GM12801 (cell line): ENCODE measurements around the gene SLC16A10.

Experiments
- TF ChIP-seq, protein P1 (sequence below): IDR thresholded peaks from one replicate; pipeline ENCODE4 v1.5.1; 2011; ENCODE audit warnings: control low read depth; ENCODE audit not compliant: insufficient read length; ENCODE audit errors: extremely low read depth

Gene SLC16A10

DNA sequence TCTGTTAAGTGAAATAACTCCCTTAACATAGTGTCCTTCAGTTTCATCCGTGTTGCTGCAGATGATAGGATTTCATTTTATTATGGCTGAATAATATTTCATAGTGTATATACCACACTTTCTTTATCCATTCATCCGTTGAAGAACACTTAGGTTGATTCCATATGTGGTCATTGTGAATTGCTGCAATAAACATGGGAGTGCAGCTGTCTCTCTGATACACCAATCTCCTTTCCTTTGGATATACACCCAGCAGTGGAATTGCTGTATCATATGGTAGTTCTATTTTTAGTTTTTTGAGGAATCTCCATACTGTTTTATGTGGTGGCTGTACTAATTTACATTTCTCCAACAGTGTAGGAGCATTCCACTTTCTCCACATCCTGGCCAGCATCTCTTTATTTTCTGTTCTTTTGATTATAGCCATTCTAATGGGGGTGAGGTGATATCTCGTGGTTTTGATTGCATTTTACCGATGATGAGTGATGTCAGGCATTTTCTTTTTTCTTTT, 193.2 kb downstream of the SLC16A10 start:
- TF ChIP-seq, protein P1, sequence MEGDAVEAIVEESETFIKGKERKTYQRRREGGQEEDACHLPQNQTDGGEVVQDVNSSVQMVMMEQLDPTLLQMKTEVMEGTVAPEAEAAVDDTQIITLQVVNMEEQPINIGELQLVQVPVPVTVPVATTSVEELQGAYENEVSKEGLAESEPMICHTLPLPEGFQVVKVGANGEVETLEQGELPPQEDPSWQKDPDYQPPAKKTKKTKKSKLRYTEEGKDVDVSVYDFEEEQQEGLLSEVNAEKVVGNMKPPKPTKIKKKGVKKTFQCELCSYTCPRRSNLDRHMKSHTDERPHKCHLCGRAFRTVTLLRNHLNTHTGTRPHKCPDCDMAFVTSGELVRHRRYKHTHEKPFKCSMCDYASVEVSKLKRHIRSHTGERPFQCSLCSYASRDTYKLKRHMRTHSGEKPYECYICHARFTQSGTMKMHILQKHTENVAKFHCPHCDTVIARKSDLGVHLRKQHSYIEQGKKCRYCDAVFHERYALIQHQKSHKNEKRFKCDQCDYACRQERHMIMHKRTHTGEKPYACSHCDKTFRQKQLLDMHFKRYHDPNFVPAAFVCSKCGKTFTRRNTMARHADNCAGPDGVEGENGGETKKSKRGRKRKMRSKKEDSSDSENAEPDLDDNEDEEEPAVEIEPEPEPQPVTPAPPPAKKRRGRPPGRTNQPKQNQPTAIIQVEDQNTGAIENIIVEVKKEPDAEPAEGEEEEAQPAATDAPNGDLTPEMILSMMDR, result no peak
